GM18502 (cell line): Measurements from ENCODE around the gene NSUN3.
"Not testable (repeated sequence)": the region's sequence is repeated elsewhere in the genome, so short reads cannot be mapped to it uniquely, and the experiment has no call there.

ENCODE experiments used
- ATAC-seq: cut with Tn5 transposase; IDR thresholded peaks from one replicate; pipeline ENCODE4 v1.9.1; 2021; ENCODE audit warnings: mild to moderate bottlenecking; ENCODE audit not compliant: unreplicated experiment, poor library complexity

The NSUN3 gene

GRCh38 chr3:94066506-94067500 is 3.9 kb downstream of the NSUN3 start:
- ATAC-seq, result no peak

- no peak for ATAC-seq
These were observed 6.4 kb downstream of the NSUN3 start for GRCh38 chr3:94069194-94069813.

- peak; percentile 54 for ATAC-seq
These were observed 7.6 kb downstream of the NSUN3 start for GRCh38 chr3:94070341-94070911.

DNA sequence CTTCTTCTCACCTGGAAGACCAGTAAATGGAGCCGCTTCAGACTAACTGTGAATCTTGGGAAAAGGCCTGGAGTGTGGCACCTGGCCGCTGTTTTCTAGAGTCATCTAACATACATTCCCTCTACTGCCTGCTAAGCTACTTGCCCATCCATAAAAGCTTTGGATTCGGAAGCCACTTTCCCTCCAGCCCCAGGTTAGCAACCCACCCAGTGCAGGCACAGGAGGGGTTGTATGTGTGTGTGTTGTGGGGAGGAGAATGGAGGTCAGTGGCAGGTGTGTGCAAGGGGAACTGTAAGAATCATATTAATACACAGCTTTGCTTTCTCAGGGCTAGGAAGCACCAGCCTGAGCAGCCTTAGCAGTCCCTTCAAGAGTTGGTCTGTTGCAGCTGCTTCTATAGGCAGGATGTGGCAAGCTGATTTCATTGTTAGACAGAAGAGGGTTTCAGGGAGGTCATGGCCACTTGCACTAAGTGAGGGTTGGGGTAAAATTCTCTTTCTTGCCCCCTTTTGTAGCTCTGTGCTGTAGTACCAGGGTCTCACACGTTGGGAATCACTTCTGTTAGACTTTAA is 8.9 kb downstream of the NSUN3 start:
- peak; percentile 78 for ATAC-seq

GRCh38 chr3:94076055-94076454 is 13.2 kb downstream of the NSUN3 start:
- ATAC-seq, result no peak

GRCh38 chr3:94080552-94080951 is 17.7 kb downstream of the NSUN3 start:
- not testable (repeated sequence) for ATAC-seq

GRCh38 chr3:94081884-94082283 is 19.0 kb downstream of the NSUN3 start:
- ATAC-seq, result no peak

DNA sequence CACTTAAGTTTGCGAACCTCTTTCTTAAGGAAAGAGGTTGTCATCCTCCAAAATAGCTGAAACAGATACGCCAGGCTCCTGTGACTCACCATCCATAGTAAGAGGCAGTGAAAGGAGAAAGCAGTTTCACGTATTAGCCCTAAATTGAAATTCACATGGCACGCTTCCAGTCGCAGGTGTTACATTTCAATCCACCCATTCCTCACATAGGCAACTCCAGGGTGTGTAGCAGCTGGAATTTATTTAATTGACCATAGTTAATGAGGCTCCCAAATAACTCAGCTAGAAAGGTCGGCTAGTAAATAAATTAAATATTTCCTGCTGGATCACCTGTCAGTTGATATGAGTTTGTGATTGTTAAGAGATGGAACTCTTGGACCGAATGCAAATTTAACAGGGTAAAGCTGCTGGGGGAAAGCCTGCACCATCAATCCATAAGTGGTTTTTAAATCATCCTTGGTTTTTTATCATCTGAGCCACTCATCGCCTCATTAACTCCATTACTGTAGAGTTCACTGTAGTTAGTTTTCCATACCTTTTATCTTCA is 19.6 kb downstream of the NSUN3 start:
- ATAC-seq, result no peak

DNA sequence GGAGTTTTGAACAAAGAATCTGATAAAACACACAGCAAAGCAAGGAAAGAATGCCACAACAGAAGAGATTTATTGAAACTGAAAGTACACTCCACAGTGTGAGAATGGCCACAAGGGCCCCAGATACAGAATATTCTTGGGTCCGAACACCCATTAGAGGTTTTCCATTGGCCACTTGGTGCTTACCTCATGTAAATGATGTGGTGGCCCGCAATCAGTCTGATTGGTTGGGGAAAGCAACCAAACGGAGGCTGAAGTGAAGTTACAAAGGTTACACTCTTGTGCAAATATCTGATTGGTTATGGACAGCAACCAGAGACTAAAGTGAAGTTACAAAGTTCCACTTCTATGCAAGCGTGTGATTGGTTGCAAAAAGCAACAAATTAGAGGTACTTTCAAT is 20.4 kb downstream of the NSUN3 start:
- ATAC-seq, result peak; percentile 67

GRCh38 chr3:94089126-94089525 is 26.3 kb downstream of the NSUN3 start:
- no peak for ATAC-seq

DNA sequence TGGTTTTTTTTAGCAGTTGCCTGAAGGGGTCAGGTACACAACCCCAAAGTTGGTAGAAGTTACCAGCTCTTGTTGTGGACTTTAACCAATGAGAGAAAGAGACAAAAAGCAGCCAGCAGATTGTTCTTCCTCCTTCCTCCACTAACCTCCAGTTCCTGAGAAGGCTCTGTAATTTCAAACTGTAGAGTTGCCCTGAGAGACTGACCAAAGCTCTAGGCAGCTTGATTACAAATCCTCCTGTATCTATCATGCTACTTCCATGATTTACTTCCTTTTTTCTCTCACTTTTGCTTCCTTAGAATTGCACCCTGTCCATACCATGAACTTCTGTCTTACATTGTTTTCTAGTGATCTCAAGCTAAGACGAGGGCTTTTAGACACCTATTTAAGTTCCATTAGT is 29.2 kb downstream of the NSUN3 start:
- ATAC-seq, result no peak

- no peak for ATAC-seq
These were observed 30.3 kb downstream of the NSUN3 start for GRCh38 chr3:94093151-94093550.

GRCh38 chr3:94095111-94095510 is 32.2 kb downstream of the NSUN3 start:
- no peak for ATAC-seq

GRCh38 chr3:94098452-94098851 is 35.6 kb downstream of the NSUN3 start:
- no peak for ATAC-seq

DNA sequence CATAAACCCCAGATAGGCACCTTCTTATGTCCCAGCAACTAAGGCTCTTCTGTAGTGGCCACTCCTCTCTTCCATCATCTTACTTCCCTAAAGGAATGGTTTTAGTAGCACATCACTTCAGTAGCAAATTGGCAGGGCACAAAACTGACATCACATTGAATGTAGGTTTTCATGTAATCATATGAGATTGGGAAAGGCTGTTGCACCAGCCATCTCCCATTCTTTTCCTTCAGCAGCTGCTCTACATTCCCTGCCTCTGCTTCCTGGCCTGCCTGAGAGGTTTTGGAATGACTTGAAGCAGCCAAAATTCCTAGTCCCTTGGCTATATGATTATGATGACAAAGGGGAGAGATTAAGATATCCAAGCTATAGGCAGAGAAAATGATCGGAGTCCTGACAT is 36.5 kb downstream of the NSUN3 start:
- no peak for ATAC-seq

DNA sequence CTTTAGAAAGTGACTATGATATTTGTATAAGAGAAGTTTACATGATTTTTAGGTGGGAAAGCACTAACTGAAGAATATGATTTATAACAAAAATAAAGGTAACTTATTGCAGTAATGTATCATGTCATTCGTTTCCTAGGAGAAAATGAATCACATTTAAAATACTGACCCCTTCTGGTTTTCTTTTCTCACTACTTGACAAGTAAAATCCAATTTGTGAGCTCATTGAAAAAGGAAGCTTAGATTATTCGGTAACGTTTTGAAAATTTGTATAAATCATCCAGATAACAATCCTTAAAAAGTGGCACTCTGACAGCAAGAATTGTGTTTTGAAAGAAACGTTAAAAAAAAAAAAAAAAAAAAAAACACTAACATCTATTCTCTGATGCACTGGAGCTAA is 39.0 kb downstream of the NSUN3 start:
- ATAC-seq, result no peak

GRCh38 chr3:94106268-94106667 is 43.4 kb downstream of the NSUN3 start:
- ATAC-seq, result no peak

DNA sequence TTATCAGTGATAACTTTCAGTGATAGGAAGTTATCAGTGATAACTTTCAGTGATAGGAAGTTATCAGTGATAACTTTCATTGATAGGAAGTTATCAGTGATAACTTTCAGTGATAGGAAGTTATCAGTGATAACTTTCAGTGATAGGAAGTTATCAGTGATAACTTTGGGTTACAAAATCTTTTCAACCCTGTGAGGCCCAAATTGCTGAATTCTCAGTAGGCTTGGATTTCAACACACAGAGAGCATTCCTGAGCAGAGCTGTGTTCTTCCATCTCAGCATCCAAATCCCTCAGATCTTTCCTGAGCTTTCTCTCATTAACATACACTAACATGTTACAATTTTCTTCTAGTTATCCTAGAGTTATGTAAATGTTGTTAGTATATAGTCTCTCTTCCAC is 47.4 kb downstream of the NSUN3 start:
- not testable (repeated sequence) for ATAC-seq

- ATAC-seq, result no peak
These were observed 48.0 kb downstream of the NSUN3 start for GRCh38 chr3:94110854-94111253.

DNA sequence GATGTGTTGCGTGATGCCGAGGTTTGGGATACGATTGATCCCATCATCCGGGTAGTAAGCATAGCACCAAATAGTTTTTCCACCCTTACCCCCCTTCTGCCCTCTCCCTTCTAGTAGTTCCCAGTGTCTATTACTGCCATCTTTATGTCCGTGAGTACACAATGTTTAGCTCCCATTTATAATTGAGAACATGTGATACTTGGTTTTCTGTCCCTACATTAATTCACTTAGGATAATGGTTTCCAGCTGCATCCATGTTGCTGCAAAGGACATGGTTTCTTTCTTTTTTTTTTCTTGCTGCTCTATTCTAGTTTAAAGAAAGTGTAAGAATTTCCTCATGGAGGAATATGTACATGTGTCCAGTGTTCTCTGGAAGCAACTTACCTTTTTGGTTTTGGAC is 51.8 kb downstream of the NSUN3 start:
- ATAC-seq, result no peak

GRCh38 chr3:94115482-94115881 is 52.6 kb downstream of the NSUN3 start:
- no peak for ATAC-seq
